Pancreas (tissue), 10 donors: ENCODE measurements around the gene SPSB2. TPM values are rescaled to one million over a fixed set of nuclear protein-coding genes. Genes with fewer than 3 reads are reported as not detected.
"Not testable (repeated sequence)": the region's sequence is repeated elsewhere in the genome, so short reads cannot be mapped to it uniquely, and the experiment has no call there.

Source experiments
- ATAC-seq, 4 donors: fragments of 200-7000 bp; cut with Tn5 transposase; one replicate each; pipeline versions ENCODE4 v1.8.0 to v1.9.1; 2020; ENCODE audit warnings: mild to moderate bottlenecking in 4 of 4, moderate library complexity in 4 of 4
- DNase-seq, 6 donors: peaks; one replicate each; pipeline ENCODE4 v3.0.0-alpha.2; 2020
- FAIRE-seq: peaks from 2 replicates; lab custom pipeline; 2012; peaks lifted over from hg19 to GRCh38; lab: Jason Lieb, UNC
- H3K27ac ChIP-seq, 4 donors: fragments of 200-600 bp; sonication (generic); 1 replicate in 3 of 4; 2 replicates in 1 of 4; pipeline versions ENCODE4 v1.5.0 to v1.8.0; 2020
- H3K27me3 ChIP-seq, 4 donors: fragments of 200-600 bp; one replicate each; pipeline ENCODE4 v1.8.0; 2021
- H3K36me3 ChIP-seq, 3 donors: fragments of 200-600 bp; sonication (generic) in 1 of 3; one replicate each; pipeline versions ENCODE4 v1.5.0 to v1.8.0; 2020 to 2021
- H3K4me1 ChIP-seq, 3 donors: fragments of 200-600 bp; one replicate each; pipeline ENCODE4 v1.8.0; 2021
- H3K4me3 ChIP-seq, 4 donors: fragments of 200-600 bp; sonication (generic) in 2 of 4; one replicate each; pipeline versions ENCODE4 v1.5.0 to v1.8.0; 2020 to 2021
- H3K9me3 ChIP-seq, 4 donors: fragments of 200-600 bp; one replicate each; pipeline ENCODE4 v1.8.0; 2021
- CTCF ChIP-seq, 4 donors: fragments of 200-600 bp; sonication (generic) in 3 of 4; IDR thresholded peaks; one replicate each; pipeline versions ENCODE4 v1.5.0 to v1.8.0; 2021; ENCODE audit warnings: antibody characterized with exemption in 4 of 4
- WGBS, 2 donors: extraction: QIAGEN DNeasy Blood & Tissue Kit; methylation state at CpG; one replicate each; pipeline ENCODE4 v1.1.7; 2013; 5-methylcytosine and 5-hydroxymethylcytosine counted together
- intact Hi-C, 3 donors: fragments of 100-400 bp; cut with DNase I; formaldehyde crosslinking; loops; one replicate each; pipeline versions ENCODE4 v1.11.1 to v1.14.2; 2022
- polyA plus RNA-seq, 2 donors: library from polyadenylated mRNA; stranded (reverse); fragments of 200-250 nt; gene quantifications; one replicate each; pipeline ENCODE4 v1.2.3, GENCODE V29; 2013
- total RNA-seq, 6 donors: library from RNA; stranded (reverse); fragmentation: NEBNext Ultra II Directional in 4 of 6; extraction: Animal tissue kit (Norgen Biotek cat#: 25700) in 4 of 6; gene quantifications; one replicate each; pipeline versions ENCODE4 v1.2.1 to v1.2.4, GENCODE V29; 2021 to 2023
- donor health status: healthy with polysubstance abuse.
- donor health status: DM: no; HTN: no; CAD: no; lungs with moderate emphysema.
- donor health status: DM: no; HTN: no; CAD: no.
- donor health status: control.
- donor health status: control.
- donor health status: Bipolar disorder and iron deficiency.
- donor health status: DM: yes; HTN: yes; CAD: no.
- donor health status: DM: no; HTN: no; CAD: no.
- donor health status: DM: no; HTN: no; CAD: no.
- donor health status: DM: yes; HTN: yes; CAD: no.

SPSB2 gene
- total and polyA plus RNA-seq, 8 donors = 3.1 to 12.5 (median 4.8) TPM

- WGBS, 2 donors = 1 to 2% methylated on average over 39 to 40 of the region's 40 CpGs
- intact Hi-C loops = no loop called here
- Histone ChIP-seq H3K4me3 (peak overlapping the region; percentile 67 to 82 (median 78)), H3K36me3 (peaks cover 0 to 11% (median 0%) of the 10 kb centered on the region in 3 donors), H3K27ac (peak overlapping the region; percentile 31 to 74 (median 52)), H3K4me1 (peaks cover 9 to 23% (median 14%) of the 10 kb centered on the region in 3 donors), H3K9me3 (no peaks in the 10 kb centered on the region), H3K27me3 (no peaks in the 10 kb centered on the region)
- peak; percentile 67 to 83 (median 78) for ATAC-seq
- DNase-seq = peak; percentile 76 to 96 (median 88)
- FAIRE-seq = no peak
- TF ChIP-seq CTCF (IDR thresholded peaks at IDR 0.05) = peak; percentile 95 to 98 (median 96)
Measured at GRCh38 chr12:6872073-6873048, 742 bp downstream of the SPSB2 start.

- ATAC-seq (no peak), DNase-seq (peak in 1 of 6 donors; percentile 67), FAIRE-seq (no peak)
- no peak overlapping the region for H3K4me3 ChIP-seq
- peaks cover 9 to 27% (median 14%) of the 10 kb centered on the region in 3 donors for H3K4me1 ChIP-seq
- no peak for TF ChIP-seq CTCF (IDR thresholded peaks at IDR 0.05)
- intact Hi-C loops = no loop called here
- WGBS, 2 donors = 72 to 73% methylated on average over 12 of the region's 12 CpGs
- H3K27ac ChIP-seq = no peak overlapping the region
- peaks cover 0 to 11% (median 0%) of the 10 kb centered on the region in 3 donors for H3K36me3 ChIP-seq
- H3K27me3 ChIP-seq = no peaks in the 10 kb centered on the region
- no peaks in the 10 kb centered on the region for H3K9me3 ChIP-seq
Measured at GRCh38 chr12:6871052-6871957, 1.8 kb downstream of the SPSB2 start.

- FAIRE-seq, H3K9me3 ChIP-seq, H3K27ac ChIP-seq, ATAC-seq, H3K27me3 ChIP-seq, intact Hi-C loops, H3K4me3 ChIP-seq, DNase-seq: not testable (repeated sequence)
- Histone ChIP-seq H3K4me1 (peaks cover 9 to 27% (median 14%) of the 10 kb centered on the region in 3 donors), H3K36me3 (peaks cover 0 to 11% (median 0%) of the 10 kb centered on the region in 3 donors)
- WGBS, 2 donors = 51 to 59% methylated on average over 4 of the region's 4 CpGs
Measured at GRCh38 chr12:6870304-6870703, 2.8 kb downstream of the SPSB2 start.

GRCh38 chr12:6869049-6870021 lies 3.8 kb downstream of the SPSB2 start:
- TF ChIP-seq CTCF (IDR thresholded peaks at IDR 0.05) = peak; percentile 87 to 96 (median 93)
- intact Hi-C loops = no loop called here
- peak overlapping the region in 1 of 4 donors; percentile 100 for H3K4me3 ChIP-seq
- H3K27ac ChIP-seq = peak overlapping the region in 2 of 4 donors; percentile 10 to 99
- DNase-seq (peak; percentile 75 to 91 (median 86)), FAIRE-seq (no peak), ATAC-seq (peak in 3 of 4 donors; percentile 21 to 31 (median 24))
- WGBS, 2 donors = 19 to 20% methylated on average over 12 of the region's 12 CpGs
- no peaks in the 10 kb centered on the region for H3K27me3 ChIP-seq
- peaks cover 0 to 11% (median 0%) of the 10 kb centered on the region in 3 donors for H3K36me3 ChIP-seq
- H3K9me3 ChIP-seq = no peaks in the 10 kb centered on the region
- H3K4me1 ChIP-seq = peaks cover 9 to 27% (median 14%) of the 10 kb centered on the region in 3 donors
